HG03039 (cell line): Measurements from ENCODE around the gene D2HGDH.
"Not testable (repeated sequence)": the region's sequence is repeated elsewhere in the genome, so short reads cannot be mapped to it uniquely, and the experiment has no call there.

ENCODE experiments used
- ATAC-seq: cut with Tn5 transposase; IDR thresholded peaks from one replicate; pipeline ENCODE4 v1.9.1; 2021; ENCODE audit warnings: mild to moderate bottlenecking, moderate library complexity; ENCODE audit not compliant: unreplicated experiment

The D2HGDH gene

DNA sequence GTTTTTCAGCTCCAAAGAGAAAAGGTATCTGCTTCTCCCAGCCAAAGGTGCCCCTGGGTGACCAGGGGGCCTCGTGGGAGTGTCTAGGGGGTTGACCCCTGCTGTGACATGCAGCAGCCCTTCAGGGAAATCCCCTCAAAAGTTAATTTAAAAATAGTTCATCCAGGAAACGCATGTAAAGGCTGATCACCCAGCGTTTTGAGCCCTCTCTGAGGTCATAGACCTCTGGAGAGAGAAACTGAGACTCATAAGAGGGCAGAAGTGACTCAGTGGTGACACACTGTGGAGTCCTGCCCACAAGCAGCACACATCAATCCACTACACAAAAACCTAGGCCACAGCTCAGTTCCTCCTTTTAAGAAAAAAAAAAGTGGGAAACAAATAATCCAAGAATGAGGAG lies 54.1 kb downstream of the D2HGDH start:
- ATAC-seq = no peak

DNA sequence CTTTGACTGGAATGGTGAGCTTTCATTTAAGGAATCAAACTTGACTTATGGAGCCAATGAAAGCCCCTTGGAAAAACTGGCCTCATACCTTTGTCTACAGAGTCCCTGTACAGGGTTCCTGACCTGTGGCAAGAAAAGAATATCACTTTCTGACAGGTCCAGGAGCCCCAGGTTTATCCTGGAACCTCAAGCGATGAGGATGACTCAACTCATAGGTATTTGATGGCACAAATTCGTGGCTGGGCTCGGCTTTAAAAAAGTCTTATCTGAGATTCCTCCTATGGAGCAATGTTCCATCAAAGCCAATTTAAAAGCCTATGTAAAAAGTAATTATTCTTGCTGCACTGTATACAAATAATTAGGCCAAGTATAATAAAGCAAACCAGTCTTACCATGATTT lies 57.0 kb downstream of the D2HGDH start:
- ATAC-seq = not testable (repeated sequence)

- no peak for ATAC-seq
Observed at GRCh38 chr2:241793385-241793784, 59.0 kb downstream of the D2HGDH start.

DNA sequence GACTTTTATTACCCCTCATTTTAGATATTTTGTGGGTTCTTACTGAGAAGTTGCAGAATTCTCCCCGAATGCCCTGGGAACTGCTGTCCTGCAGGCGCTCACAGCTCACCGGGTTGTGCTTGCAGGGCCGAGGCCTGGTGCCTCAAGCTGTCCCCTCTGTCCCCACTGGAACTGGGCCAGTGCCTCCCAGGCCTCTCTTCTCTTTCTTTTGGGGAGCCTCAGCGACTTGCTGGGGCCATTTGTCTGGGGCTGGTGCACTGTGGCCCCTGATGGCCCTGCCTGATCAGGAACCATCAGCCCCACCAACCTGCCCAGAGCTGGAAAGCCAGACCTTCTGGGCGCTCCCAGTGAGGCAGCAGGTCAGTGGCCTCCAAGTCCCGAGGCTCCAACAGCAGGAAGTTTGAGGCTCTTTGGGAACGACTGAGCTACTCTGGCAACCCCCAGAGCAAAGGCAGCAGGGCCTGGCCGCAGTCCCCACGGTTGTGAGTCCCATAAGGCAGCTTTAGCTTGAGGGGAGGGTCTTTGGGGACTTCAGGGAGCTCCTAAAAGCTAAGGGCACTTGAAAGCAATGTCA lies 59.9 kb downstream of the D2HGDH start:
- no peak for ATAC-seq

DNA sequence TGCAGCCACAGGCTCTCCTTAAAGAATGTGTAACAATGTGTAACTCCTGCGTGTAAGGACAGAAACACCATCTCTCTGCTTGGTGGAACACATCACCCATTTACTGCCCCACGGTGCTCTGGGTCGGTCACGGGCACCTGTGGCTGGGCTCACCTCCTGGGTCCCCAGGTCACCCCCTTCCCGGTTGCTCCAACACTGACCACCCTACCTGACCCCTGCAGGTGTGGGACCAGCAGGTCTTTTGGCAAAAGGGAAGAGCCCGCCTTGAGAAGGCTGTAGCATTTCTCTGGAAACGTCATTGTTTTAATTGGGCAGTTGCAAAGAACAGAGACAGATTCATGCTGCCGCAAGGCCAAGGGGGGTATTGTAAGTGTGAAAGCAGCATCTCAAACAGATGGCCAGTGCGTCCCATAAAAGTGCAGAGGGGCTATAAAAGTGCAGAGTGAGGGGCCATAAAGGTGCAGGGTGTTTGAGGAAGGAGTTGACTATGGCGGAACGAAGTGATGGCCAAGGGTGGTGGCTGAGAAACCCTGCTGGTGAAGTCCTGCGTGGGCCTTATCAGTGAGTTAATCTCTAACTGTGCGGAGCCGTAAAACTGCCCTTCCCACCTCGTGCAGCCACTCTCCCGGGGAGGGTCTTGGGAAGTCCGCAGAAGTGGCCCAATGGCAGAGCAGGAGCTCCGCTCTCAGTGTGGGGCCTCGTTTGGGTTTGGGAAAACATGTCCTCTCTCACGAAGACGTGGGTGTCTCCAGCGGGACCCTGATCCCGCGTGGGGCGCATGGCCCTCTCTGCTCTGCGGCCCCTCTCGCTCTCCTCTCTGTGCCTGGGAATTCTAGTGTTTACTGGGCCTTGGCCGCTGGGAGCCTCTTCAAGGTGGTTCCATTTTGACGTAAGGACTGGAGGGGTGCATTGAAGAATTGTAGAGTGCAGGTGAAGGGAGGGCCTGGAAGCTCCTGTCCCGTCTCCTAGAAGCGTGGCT lies 60.9 kb downstream of the D2HGDH start:
- ATAC-seq = no peak

DNA sequence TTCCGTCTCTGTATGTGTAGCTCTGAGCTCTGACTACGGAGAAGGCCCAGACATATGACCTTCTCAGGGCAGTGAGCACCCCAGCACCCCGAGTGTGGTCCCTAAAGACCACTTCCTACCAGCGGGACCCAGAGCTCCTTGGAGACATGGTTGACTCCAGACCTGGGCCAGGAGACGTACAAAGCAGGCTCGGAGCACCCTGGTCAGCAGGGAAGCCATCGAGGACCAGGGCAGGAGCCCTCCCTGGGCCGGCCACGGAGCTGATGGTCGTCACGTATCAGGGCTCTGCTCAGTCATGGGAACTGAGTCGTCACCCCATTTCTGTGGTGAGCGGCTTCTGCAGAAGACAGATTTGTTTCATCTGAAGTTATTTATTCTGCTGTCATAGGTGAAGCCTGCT lies 61.8 kb downstream of the D2HGDH start:
- ATAC-seq = no peak

DNA sequence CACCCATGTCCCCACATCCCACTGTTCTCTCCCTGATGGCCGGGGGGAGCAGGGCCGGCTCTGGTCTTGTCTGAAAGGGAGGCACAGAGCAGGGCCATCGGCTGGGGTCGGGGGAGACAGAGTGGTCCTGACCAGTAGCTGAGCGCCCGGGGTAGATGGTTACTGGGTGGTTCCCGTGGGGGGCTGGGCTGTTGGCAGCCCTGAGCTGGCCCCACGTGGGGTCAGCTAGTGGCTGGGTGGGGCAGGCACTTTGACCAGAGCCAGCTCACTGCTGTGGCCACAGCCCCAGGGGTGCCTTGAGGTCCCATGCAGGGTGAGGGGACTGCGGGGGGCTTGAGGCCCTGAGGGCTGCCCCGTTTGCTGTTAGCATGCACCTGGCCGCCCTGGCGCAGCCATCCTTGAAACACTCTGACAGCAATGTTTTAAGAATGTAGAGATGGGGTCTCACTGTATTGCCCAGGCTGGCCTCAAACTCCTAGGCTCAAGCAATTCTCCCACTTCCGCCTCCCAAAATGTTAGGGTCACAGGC lies 62.2 kb downstream of the D2HGDH start:
- no peak for ATAC-seq

DNA sequence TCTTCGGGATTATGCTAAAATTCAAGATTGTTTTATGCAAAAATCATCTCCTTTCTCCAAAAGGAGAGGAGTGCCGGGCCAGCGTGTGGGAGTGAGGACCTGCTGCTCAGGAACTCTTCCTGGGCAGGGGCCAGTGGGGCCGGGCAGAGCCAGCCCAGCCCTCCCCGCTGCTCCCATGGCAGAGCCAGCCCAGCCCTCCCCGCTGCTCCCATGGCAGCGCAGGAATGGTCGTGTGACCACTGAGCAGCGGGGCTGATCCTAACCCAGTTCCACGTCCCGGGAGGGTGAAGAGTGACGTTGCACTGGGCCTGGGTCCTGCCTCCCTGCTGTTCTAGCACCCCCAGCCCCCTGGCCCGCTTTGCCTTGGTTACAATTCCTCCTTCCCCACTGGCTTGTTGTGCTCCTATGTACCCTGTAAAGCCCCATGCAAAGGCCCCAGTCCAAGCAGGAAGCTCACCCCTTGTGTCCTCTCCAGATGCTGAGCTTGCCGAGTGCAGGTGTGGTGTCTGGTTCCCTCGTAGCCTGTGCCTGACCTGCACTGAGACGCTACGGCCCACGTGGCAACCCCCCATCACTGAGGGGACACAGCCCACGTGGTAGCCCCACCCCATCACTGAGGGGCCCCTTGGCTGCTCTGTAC lies 63.1 kb downstream of the D2HGDH start:
- no peak for ATAC-seq

GRCh38 chr2:241798081-241798630 lies 63.7 kb downstream of the D2HGDH start:
- no peak for ATAC-seq

DNA sequence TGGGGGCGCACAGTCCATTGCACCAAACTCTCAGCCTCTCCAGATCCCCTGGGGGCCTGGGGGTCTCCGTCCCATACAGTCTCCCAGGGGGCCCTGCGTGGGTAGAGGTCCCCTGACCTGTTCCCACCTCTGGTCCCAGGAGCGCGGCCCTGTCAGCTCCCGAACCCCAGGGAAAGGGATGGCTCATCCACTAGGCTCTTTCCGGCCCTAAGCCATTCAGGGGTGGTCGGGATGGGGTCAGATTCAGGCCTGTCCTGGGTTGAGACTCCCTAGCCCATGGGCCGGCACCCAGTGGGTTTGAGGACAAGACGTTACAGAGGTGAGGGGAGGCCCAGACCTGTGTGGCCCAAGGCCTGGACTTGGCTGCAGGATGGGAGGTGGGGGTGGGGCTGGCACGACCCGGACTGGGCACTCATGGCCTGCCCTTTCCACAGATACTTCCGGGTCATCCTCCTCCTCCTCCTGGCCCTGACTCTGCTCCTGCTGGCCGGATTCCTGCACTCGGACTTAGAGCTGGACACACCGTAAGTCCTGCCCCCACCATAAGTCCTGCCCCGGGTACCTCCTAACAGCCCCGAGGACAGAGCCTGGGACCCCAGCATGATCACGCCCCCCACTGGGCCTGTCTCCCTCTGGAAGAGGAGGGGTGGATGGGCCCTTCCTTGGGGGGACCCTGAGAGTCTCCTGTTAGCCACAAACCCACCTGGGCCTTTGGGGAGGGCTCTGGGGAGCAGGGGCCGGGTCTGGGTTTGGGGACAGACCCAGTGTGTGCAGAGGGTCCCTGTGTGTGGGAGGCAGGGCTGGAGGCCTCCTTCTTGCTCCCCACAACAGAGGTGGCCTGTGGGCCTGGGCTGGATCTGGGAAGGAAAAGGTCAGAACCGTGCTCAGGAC lies 64.4 kb downstream of the D2HGDH start:
- no peak for ATAC-seq

- ATAC-seq = no peak
Observed at GRCh38 chr2:241799522-241800197, 65.2 kb downstream of the D2HGDH start.

DNA sequence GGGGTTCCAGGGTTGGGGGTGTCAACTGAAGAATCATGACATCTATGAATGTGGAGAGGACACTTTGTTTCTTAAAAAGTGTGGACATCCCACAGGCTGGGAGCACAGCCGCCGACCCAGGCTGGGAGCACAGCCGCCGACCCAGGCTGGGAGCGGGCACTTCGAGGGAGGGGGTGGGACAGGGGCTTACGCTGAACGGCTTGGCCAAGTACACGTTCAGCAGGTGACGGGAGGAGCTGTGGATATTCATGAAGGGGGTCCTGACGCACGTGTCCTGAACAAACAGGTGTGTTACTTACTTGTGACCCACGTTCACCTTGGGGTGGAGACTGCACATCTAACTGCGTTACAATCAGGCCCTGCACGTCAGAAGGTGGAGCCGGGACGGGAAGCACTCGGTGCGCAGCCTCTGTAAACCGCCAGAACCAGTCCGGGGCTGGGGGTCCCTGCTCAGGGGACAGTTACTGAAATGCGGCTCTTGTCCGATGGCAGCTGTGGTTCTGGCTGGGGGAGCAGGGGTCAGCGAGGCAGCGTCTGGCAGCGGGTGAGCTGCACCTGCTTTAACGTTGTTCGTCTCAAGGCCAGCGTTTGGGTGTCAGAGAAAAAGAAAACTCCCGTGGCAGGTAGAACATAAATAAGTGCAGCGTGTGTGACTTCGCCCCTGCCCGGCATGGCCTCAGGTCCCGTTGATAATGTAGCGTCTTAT lies 65.9 kb downstream of the D2HGDH start:
- not testable (repeated sequence) for ATAC-seq

DNA sequence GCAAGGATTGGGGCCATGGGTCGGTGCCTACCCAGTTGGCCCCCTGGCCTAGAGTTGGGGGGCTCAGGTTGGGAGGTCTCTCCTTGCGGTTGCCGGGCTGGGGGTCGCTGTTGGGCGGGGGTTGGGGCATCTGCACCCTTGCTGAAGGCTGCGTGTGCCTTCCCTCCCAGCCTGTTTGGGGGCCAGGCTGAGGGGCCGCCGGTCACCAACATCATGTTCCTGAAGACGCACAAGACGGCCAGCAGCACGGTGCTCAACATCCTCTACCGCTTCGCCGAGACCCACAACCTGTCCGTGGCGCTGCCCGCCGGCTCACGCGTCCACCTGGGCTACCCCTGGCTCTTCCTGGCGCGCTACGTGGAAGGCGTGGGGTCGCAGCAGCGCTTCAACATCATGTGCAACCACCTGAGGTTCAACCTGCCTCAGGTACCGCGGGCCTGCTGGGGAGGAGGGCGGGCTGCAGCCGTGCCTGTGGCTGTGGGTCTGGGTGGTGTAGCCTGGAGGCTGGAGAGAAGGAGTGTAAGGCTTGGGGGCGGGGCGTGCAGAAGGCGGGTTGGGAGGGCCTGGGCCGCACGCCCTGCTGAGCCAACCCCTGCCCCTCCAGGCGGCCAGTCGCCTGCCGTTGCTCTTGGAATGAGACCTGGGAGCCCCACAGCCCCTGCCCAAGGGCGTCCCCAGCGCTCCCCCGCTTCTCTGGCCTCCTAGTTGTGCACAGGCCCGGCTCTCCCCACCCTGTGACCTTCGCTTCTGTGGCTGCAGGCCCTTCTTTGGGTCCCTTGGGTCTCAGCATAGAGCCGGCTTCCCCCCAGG lies 67.4 kb downstream of the D2HGDH start:
- ATAC-seq = no peak

- ATAC-seq = no peak
Observed at GRCh38 chr2:241802421-241803318, 68.2 kb downstream of the D2HGDH start.

DNA sequence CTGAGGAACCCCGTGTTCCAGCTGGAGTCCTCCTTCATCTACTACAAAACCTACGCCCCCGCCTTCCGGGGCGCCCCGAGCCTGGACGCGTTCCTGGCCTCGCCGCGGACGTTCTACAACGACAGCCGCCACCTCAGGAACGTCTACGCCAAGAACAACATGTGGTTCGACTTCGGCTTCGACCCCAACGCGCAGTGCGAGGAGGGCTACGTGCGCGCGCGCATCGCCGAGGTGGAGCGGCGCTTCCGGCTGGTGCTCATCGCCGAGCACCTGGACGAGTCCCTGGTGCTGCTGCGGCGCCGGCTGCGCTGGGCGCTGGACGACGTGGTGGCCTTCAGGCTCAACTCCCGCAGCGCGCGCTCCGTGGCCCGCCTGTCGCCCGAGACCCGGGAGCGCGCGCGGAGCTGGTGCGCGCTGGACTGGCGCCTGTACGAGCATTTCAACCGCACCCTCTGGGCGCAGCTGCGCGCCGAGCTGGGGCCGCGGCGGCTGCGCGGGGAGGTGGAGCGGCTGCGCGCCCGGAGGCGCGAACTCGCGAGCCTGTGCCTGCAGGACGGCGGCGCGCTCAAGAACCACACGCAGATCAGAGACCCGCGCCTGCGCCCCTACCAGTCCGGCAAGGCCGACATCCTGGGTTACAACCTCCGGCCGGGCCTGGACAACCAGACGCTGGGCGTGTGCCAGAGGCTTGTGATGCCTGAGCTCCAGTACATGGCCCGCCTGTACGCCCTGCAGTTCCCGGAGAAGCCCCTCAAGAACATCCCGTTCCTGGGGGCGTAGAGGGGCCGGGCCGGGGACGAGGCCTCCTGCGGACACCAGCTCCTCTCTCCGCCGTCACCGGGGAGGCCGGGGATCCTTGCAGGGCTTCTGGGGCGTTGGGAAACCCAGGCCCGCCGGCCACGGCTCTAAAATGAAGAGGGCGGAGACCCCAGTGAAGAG lies 69.2 kb downstream of the D2HGDH start:
- ATAC-seq = no peak
